ENCODE data around the gene KRT37.
"Not testable (repeated sequence)": the region's sequence is repeated elsewhere in the genome, so short reads cannot be mapped to it uniquely, and the experiment has no call there.

Gene KRT37

GRCh38 chr17:41406205-41406604, 18.2 kb downstream of the KRT37 start:
- DNase-seq: no peak

- DNase-seq: no peak
Measured at GRCh38 chr17:41404024-41404671, 20.2 kb downstream of the KRT37 start.

DNA sequence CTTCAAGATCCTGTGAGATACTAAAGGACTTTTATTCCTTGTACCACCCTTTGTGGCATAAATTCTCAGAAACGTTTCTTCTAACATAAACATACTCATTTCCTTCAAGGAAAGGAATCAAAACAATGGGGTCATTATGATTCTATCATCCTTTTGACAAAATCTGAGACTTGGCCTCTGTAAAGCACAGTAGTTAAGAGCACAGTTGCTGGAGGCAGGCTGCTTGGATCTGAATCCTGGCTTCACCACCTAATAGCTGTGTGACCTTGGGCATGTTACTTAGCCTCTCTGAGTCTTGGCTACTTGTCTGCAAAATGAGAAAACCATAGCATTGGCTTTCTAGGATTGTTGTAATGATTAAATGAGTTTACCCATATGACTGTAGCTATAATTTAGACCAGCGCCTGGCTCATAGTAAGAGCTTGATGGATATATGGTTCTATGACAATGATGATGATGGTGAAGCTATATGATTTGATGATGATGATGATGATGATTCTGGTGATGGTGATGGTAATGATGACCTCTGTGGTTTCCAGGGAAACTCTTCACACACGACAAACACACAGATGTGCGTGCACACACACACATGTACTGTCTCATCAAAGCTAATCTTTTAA, 20.9 kb downstream of the KRT37 start:
- no peak for DNase-seq

- no peak for DNase-seq
Measured at GRCh38 chr17:41402161-41402560, 22.2 kb downstream of the KRT37 start.

GRCh38 chr17:41396996-41397660, 27.3 kb downstream of the KRT37 start, which contains the start of gene KRT31:
TSS of gene KRT31 (minus strand) at chr17:41397608. CDS start at chr17:41397539, 69 bp downstream.
- DNase-seq: no peak

DNA sequence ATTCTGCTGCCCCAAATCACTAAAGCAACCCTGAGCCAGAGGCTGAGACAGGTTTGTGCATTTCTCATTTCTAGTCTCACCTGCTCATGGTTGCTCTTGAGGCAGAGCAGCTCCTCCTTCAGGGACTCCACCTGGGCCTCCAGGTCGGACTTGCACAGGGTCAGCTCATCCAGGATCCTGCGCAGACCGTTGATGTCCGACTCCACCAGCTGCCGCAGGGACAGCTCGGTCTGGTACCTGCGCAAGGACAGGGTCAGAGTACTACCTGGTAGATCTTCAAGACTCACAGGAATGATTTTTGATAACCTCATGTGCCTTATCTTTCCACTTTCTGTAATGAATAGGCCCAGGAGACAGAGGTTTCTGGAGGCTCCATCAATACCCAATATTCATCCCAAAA, 28.0 kb downstream of the KRT37 start:
- DNase-seq: no peak

- no peak for DNase-seq
Measured at GRCh38 chr17:41395611-41396010, 28.8 kb downstream of the KRT37 start.

GRCh38 chr17:41395044-41395443, 29.3 kb downstream of the KRT37 start:
- not testable (repeated sequence) for DNase-seq

DNA sequence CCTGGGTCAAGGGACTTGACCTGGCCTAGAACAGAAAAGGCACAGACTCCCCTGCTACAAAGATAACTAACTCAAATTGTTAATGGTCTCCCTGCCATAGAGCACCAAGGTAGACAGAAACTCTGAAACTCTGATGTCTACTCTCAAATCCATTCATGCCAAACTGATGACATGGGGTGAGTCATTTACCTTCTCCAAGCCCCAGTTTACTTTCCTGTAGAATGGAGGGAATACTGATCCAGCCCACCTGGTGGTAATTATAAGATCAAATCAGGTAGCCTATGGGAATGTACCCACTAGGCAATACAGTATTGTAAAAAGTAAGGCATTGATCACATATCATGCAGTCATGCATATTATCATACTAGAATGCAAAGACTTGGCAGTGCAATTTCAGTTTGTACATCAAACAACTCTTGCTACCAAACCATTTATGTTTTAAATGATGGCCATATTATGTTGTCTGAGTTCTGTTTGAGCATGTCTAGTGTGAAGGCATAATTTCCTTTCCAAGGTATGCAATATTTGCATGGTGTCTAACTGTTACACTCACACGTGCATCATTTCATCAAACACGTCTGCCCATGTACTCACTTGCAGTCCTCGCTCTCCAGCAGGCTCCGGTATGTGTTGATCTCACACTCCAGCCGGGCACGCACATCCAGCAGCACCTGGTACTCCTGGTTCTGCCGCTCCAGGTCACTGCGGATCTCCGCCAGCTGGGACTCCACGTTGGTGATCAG, 30.0 kb downstream of the KRT37 start:
- DNase-seq: no peak

- DNase-seq: no peak
Measured at GRCh38 chr17:41393826-41394225, 30.6 kb downstream of the KRT37 start.

GRCh38 chr17:41393294-41393693, 31.1 kb downstream of the KRT37 start:
- DNase-seq: no peak

- DNase-seq: no peak
Measured at GRCh38 chr17:41392278-41392677, 32.1 kb downstream of the KRT37 start.

DNA sequence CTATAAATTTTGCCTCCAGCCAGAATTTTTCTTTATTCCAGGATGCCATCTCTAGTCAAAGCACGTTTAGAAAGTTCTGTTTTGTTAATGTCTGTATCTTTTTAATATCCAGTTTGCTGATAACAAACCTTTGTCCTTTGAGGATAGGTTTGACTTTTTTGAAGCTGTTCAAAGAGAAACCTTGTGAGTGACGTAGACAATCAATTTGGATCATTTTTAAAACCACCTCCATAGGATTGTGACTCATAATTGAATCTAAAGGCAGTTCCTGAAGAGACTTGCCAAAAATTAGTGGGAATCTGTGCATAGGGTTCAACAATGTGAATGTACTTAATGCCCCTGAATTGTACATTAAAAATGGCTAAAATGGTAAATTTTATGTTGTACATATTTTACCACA, 32.9 kb downstream of the KRT37 start:
- no peak for DNase-seq

DNA sequence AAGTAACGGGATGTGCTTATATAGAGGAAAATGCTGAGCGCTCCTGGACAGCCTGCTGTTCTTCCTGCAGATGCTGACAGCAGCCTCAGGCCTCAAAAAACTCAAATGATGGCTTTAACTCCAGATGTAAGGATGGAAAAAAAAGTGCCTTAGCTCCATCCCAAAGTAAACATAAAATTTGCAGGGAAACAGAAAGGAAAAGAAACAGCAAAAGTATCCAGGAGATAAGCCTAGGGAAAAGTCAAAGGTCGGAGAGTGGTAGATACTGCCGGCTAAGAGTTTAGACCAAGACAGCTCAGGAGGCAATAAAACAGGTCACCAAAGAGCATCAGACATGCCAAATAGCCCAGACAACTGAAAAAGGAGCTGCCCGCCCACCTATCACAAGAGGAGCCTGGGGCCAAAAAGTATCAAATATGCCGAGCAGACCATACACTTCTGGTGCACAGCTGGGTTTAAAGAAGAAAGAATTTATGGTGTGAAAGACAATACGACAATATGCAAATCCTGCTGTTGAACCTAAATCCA, 33.9 kb downstream of the KRT37 start:
- no peak for DNase-seq

- no peak for DNase-seq
Measured at GRCh38 chr17:41387670-41388069, 36.7 kb downstream of the KRT37 start.

DNA sequence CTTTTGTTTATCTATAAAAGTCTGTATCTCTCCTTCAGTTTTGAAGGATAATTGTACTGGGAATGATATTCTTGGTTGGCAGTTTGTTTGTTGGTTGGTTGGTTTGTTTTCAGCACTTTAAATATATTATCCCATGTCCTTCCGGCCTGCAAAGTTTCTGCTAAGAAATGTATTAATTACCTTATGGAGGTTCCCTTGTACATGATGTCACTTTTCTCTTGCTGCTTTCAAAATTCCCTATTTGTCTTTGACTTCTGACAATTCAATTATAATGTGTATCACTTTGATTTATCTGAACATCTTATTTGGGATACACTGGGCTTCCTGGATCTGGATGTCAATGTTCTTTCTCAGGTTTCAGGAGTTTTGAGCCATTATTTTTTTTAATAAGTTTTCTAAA, 38.2 kb downstream of the KRT37 start:
- DNase-seq: no peak

- no peak for DNase-seq
Measured at GRCh38 chr17:41383690-41384089, 40.7 kb downstream of the KRT37 start.

DNA sequence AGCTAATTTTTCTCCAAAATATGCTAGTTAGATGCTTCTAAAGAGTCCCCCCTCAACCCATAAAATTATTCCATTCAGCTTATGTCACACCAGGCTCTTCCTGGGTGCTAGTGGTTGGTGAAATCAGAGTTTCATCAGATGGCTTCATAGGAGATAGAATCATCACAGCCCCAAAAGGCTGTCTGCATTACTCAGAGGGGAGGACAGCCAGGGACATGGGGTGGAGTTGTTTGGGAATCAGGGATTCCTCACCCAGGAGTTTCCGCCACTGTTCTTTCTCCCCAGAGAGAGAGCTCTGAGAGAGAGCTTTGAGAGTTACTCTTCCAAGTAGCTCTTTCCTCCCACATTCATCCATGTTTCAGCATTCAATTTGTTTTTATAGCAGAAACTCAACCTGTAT, 42.0 kb downstream of the KRT37 start:
- no peak for DNase-seq

DNA sequence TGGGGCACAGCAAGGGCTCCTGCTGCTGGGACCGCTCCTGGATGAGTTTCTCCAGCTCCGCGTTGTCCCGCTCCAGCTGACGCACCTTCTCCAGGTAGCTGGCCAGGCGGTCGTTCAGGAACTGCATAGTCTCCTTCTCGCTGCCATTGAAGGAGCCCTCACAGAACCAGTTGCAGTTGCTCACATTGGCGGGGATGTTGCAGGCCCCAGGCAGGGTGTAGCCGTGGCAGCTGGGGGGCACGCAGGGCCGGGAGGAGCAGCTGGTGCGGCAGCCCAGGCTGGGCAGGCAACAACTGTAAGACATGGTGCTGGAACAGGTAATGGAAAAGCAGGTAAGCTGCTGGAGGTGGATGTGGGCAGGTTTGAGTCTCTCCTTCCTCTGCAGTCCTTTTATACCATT, 42.4 kb downstream of the KRT37 start, which contains the start of gene KRT34:
TSS of gene KRT34 (minus strand) at position 364 of the 400 bp plus-strand sequence. CDS start at position 304, 60 bp downstream.
- DNase-seq: not testable (repeated sequence)

DNA sequence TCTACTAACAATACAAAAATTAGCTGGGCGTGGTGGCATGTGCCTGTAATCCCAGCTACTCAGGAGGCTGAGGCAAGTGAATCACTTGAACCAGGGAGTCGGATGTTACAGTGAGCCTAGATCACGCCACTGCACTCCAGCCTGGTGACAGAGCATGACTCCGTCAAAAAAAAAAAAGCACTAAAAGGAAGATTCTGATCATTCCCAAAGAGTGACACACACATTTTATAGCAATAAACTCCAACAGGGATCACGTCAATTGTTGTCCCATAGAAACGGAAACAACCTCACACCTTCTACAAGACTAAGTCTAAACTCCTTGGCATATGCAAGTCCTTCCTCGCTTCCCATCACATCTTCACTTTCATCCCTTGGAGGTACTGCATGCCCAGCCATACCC, 44.3 kb downstream of the KRT37 start:
- not testable (repeated sequence) for DNase-seq

- DNase-seq: no peak
Measured at GRCh38 chr17:41377546-41377945, 46.8 kb downstream of the KRT37 start.
